HL-60 (cell line): ENCODE results near the gene DPYD.

ENCODE experiments used
- POLR2AphosphoS5 ChIP-seq: IDR thresholded peaks from 2 replicates; pipeline ENCODE4 v1.6.1; 2012; ENCODE audit warnings: low read depth
- REST ChIP-seq: IDR thresholded peaks from 2 replicates; pipeline ENCODE4 v1.6.1; 2012; ENCODE audit warnings: low read depth; ENCODE audit not compliant: insufficient replicate concordance
- SPI1 ChIP-seq: IDR thresholded peaks from 2 replicates; pipeline ENCODE4 v1.6.1; 2012; ENCODE audit warnings: low read depth, mild to moderate bottlenecking, borderline replicate concordance
- TF ChIP-seq, protein P1 (sequence below): IDR thresholded peaks from one replicate; pipeline ENCODE4 v1.5.1; 2011; ENCODE audit warnings: low read length, control low read depth, inconsistent platforms; ENCODE audit not compliant: insufficient read depth

DNA sequence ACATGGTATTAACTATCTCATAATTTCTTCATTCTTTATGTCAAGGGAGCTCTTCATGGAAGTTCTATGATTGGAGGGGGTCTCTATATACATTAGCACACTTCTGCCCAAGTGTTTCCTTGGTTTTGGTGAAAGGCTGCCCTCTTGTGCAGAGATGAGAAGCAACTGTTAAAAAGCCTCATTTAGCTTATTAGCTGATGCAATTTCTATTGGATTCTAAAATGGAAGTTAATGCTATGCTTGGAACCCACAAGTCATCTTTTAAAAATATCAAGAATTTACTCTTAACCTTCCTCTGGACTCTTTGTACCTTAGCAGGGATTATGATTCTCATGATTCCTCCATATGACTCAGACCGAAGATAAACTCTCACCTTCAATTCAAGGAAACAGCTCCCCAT, 870.3 kb downstream of the DPYD start:
- TF ChIP-seq, protein P1, sequence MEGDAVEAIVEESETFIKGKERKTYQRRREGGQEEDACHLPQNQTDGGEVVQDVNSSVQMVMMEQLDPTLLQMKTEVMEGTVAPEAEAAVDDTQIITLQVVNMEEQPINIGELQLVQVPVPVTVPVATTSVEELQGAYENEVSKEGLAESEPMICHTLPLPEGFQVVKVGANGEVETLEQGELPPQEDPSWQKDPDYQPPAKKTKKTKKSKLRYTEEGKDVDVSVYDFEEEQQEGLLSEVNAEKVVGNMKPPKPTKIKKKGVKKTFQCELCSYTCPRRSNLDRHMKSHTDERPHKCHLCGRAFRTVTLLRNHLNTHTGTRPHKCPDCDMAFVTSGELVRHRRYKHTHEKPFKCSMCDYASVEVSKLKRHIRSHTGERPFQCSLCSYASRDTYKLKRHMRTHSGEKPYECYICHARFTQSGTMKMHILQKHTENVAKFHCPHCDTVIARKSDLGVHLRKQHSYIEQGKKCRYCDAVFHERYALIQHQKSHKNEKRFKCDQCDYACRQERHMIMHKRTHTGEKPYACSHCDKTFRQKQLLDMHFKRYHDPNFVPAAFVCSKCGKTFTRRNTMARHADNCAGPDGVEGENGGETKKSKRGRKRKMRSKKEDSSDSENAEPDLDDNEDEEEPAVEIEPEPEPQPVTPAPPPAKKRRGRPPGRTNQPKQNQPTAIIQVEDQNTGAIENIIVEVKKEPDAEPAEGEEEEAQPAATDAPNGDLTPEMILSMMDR = no peak
- TF ChIP-seq SPI1 = no peak
- TF ChIP-seq POLR2AphosphoS5 = no peak
- TF ChIP-seq REST = no peak
